Measurements from ENCODE around the gene FOXD3.

The FOXD3 gene

DNA sequence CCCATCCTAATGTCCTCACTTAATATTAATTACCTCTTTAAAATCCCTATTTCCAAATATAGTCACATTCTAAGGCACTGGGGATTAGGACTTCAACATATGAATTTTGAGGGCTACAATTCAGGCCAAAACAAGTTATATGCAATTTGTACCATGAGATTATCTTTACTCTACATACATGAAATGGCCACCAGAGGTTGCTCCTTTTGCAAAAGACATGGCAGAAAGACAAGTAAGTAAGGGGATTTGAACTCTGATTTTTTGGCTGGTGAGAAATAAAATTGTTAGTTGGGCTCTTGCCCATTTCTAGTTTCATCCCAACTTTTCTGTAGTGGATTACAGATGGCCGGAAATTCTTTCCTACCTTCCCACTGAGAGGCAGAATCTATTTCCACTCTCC is 40.2 kb downstream of the FOXD3 start:
- no peak for DNase-seq

DNA sequence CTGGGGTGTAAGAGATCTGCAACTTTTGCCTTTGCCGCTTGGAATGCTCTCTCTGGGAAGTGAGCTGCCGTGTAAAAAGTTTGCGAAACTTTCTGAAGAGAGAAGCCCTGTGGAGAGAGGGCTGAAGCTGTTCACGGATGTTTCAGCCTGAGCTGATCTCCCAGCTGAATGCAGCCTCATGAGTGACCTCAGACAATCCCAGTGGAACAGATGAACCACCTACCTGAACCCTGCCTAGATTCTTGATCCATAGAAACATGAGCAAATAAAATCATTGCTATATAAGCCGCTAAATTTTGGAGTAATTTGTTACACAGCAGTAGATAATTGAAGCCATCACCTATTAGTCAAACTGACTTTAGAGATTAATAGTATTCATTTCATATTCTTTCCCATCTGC is 40.6 kb downstream of the FOXD3 start:
- no peak for DNase-seq

DNA sequence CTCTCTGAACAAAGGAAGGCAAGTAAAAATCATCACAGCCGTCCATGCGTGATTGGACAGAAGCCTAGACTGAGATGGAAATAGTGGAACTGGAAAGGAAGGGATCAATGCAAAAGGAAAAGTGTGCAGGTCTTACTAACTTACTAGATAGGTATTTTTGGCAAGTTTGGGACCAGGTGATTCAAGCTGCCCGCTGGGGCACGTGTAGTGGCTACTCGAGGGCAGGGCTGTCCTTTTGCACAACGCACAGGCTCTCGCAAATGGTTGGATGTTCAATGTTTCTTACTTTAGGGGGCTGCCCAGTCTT is 44.5 kb downstream of the FOXD3 start:
- DNase-seq, result no peak

DNA sequence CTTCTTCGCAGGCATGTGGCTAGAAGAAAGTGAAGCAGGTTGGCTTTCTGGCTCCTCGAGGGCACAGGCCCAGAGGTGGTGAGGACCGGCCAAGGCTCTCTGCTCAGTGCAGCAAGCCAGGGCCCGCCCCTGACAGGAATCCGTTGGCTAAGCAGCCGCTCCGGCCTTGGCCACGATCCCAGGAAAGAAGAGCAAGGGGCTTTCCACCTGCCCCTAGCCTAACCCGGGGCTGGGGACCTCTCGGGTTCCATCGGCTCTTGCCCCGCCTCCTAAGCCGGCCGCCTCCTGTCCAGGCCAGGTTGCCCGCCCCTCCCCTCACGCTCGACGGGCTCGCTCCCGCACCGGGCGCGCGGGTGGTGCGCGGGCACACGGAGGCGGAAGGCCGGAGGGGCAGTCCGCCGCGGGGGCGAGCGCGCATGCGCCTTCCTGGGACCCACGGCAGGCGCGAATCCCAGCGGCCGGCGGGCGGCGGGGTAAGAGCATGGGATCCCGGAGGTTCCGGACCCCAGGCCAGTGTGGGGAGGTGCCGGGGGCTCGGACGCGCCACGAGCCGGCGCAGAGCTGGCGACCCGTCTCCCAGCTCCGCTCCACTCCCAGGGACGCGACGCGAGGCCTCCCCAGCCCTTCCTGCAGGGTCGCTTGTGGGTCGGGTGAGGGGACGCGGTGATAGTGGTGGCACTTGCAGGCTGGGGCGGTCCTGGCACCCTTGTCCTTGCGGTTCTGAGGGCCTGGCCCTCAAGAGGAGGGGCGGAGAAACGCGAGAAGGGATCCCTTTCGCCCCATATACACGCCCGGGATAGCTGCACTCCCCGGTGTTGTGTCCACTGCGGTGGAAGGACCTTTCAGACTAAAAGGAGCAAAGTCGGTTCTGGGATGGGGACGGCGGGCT is 45.1 kb downstream of the FOXD3 start, which contains the start of gene ALG6:
ALG6 (plus strand) TSS at position 413 of the 889 bp plus-strand sequence. CDS start 3,351 bp downstream, outside the sequence.
- peak; percentile 34 to 97 (median 88) for DNase-seq

DNA sequence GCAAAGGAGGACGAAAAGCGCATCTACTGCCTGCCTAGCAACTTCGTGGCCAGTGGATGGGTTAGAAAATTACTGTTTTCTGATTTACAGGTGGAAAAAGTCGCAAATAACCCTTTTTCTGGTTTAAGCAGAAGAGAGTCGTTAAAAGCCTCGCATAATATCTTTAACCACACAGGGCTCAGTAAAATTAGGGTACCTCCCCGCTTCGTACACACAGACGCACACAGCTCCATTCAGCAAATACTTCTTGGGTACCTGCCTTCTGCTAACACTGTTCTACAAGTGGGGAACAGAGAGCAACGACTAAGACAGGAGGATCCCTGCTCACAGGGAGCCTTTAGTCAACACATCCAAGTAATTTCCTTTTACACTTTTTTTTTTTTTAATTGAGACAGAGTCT is 45.8 kb downstream of the FOXD3 start:
- DNase-seq, result peak in 1 of 14 donors; percentile 12

Data from C1 segment of cervical spinal cord (tissue), 14 donors.